Smooth muscle cell of the brain vasculature (primary cell): Measurements from ENCODE around the gene PLEKHO2.

Source experiments
- DNase-seq: peaks from one replicate; pipeline ENCODE4 v3.0.0-alpha.2; 2012; ENCODE audit warnings: low read depth, low spot score

Gene PLEKHO2

GRCh38 chr15:64855205-64855975 lies 13.7 kb downstream of the PLEKHO2 start:
- no peak for DNase-seq

DNA sequence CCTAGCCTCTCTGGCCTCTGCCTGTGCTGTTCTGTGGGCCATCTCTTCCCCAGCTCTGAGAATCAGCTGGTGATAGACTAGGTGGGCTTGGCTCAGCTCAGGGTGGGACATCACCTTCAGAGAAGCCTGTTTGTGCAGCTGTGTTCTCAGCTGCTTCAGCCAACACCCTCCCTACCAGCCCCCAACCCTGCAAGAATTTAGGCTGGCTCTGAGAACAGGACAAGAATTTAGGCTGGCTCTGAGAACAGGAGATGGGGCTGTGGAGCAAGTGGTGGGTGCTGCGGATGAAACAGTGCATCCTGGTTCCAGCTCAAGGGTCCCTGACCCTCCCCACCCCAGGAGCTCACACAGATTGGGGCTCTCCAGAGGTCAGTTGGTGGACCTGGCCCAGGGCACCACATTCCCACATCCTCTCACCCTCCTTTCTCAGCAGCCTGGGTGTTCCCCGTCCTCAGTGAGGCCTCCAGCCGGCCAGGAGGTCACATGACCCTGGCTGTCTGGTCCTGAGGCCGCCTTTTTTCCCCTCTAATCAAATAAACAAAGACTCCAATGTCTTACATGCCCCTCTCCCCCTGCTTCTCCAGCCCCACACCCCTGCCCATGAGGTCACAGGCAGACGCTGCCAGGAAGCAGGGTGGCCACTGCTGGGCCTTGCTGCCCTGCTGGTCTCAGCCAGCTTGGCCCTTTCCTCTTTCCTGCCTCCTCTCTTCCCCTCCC lies 14.9 kb downstream of the PLEKHO2 start:
- DNase-seq: no peak

DNA sequence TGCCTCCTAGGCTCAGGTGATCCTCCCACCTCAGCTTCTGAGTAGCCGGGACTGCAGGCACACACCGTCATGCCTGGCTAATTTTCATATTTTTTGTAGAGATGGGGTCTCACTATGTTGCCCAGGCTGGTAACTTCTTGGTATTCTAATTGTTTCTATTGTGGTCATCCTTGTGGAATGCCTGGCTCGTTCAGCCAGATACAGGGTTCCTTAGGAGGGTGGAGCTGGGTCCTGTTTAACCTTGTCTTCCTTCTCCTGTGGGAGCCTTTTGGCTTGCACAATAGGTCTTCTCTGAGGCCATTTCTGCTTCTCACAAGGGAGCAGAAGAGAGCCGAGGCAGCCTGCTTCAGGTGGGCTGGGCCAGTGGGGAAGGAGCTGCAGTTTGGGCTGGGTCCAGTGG lies 15.7 kb downstream of the PLEKHO2 start:
- no peak for DNase-seq

DNA sequence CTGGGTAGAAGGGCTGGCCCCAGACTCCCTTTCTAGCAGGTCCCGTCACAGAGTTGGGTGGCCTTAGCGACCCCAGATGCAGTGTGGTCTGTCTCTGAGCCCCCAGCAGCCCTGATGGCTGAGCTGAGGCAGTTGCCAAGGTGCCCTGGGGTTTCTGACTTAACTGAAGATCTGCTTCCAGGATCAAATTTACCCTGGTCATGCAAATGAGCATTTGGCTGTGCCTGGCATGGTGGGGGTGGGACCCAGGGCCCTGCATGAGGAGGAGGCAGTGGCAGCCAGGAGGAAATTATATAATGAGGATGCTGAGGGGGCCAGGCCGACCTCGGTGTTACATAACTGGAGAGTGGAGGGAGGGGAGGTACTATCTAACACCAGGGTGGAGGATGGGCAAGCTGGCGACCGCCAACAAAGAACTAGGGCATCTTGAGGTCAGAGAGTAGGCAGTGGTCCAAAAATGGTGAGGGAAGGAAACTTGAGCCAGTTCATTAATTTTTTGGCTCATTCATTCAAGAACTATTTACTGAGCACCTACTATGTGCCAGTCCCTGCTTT lies 16.4 kb downstream of the PLEKHO2 start:
- no peak for DNase-seq

DNA sequence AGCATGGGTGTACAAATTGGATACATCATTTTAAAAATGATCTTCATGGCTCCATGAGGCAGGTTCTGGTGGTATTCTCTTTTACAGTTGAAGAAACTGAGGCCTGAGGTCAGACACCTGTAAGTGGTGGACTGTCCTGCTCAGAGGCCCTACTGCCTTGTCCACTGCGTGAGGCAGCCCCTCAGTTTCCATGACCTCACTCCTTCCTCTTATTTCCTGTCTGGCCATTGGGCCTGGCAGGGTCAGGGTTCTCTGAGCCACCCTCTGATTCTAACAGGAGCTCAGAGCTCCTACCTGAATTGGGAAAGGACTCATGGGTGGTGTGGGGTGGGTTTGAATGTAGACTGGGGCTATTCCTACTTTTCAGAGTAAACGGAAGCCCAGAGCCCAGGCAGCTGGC lies 17.5 kb downstream of the PLEKHO2 start:
- DNase-seq: no peak

GRCh38 chr15:64861331-64861730 lies 19.6 kb downstream of the PLEKHO2 start:
- no peak for DNase-seq

DNA sequence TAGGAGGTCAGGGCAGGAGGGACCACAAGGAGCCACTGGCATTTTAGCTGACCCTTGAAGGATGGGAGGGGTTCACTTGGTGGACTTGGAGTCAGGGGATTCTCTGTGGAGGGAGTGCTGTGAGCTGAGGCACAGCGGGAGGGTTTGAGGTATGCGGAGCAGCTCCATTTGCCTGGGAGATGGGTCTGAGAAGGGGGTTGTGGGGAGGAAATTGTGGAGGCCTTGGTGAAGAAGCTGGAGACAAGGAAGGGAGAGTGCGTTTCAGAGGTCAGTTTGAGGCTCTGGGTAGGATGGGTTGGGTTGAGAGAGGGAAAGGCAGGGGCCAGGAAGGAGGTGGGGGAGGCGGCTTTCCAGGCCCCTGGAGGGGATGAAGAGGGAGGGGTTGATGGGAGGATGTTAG lies 20.2 kb downstream of the PLEKHO2 start:
- DNase-seq: no peak

- DNase-seq: no peak
Measured at GRCh38 chr15:64862408-64862807, 20.7 kb downstream of the PLEKHO2 start.

DNA sequence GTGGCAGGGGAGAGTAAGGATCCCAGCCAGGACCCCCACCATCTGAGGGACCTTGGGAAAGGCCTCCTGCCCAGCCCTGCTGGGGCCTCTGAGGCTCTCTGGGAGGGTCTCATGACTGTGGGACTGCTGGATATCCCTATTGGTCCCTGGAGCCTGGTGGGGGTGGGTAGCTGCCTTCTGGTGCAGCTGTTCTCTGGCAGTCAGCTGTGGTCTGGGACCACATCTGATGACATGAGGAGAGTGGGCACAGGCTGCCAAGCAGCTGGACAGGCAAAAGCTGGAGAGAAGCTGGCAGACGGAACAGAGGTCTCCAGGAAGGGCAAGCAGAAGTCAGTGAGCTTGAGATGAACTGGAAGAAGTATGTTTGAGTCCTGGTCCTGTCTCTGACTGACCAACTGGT lies 22.4 kb downstream of the PLEKHO2 start:
- no peak for DNase-seq

GRCh38 chr15:64865126-64865997 lies 23.6 kb downstream of the PLEKHO2 start:
- peak; percentile 59 for DNase-seq

GRCh38 chr15:64865998-64866520 lies 24.3 kb downstream of the PLEKHO2 start:
- peak; percentile 92 for DNase-seq

DNA sequence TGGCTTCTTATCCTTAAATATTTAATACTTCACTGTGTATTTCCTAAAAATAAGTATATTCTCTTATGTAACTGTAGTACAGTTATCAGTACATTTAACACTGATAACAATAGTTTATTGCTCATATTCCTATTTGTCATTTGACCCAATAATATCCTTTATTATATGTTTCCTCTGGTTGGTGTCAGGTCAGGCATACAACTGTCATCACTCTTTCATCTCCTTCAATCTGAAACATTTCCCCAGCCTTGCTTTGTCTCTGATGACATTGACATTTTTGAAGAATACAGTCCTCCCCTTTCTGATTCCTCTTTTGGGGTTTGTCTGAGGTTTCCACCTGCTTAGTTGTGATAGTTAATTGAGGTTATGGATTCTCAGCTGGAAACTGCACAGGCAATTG lies 27.8 kb downstream of the PLEKHO2 start:
- DNase-seq: no peak

- DNase-seq: no peak
Measured at GRCh38 chr15:64870353-64870752, 28.6 kb downstream of the PLEKHO2 start.

GRCh38 chr15:64875641-64876223 lies 34.0 kb downstream of the PLEKHO2 start:
- no peak for DNase-seq

GRCh38 chr15:64877435-64877834 lies 35.7 kb downstream of the PLEKHO2 start:
- no peak for DNase-seq

GRCh38 chr15:64878705-64879104 lies 37.0 kb downstream of the PLEKHO2 start:
- no peak for DNase-seq

DNA sequence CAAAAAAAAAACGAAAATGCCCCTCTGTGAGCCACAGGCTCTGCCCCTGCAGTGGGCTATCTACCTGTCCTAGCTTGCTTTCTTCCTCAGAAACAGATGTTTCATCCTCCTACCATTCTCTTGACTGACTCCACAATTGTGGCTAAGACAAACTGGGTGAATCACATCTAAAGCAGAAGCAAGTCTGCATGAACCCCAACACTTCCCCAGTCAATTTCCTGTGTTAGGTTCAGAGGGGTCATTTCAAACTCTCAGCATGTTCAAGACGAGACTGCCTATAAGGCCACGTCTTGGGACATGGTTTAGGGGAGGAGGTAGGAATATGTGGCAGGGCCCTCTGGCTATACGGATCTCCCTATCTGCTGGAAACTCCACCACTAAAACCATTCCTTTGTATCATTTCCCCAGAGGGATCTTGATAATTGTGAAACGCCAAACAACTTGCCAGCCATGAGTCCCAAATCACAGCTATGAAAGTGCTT lies 41.4 kb downstream of the PLEKHO2 start:
- no peak for DNase-seq

DNA sequence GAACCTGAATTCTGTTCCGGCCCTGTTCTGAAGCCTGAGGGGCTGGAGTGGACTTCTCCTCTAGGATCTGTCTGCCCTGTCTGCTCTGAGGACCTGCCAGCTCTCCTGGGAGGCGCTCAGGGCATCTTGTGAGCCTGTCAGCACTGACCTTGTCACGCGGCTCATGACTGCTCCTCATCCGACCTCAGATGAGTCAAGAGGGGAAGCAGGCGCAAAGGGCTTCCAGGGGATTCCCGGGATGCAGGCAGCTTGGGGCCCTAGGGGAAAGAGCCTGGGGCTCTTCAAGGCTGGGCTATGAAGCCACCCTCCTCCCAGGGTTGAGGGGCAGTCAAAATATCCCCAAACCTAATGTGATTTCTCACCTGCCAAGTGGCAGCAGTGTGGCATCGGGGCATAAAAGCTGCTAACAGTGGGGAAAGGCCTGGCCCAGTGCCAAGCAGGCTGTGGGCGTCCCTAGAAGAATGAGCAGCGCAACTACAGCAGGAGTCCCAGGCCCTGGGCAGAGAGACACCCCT lies 42.3 kb downstream of the PLEKHO2 start:
- no peak for DNase-seq

GRCh38 chr15:64884679-64885078 lies 43.0 kb downstream of the PLEKHO2 start:
- no peak for DNase-seq

GRCh38 chr15:64888336-64888735 lies 46.6 kb downstream of the PLEKHO2 start:
- DNase-seq: no peak

- no peak for DNase-seq
Measured at GRCh38 chr15:64891561-64891960, 49.8 kb downstream of the PLEKHO2 start.
